Common myeloid progenitor, CD34-positive (primary cell): ENCODE data around the gene NPAT.
"Not testable (repeated sequence)": the region's sequence is repeated elsewhere in the genome, so short reads cannot be mapped to it uniquely, and the experiment has no call there.

Experiments used
- CTCF ChIA-PET: fragments of 350-600 bp; sonication (Branson Sonifier 250); formaldehyde crosslinking; loops from one replicate; lab custom pipeline; 2021; ENCODE audit warnings: antibody characterized with exemption; lab: Charles Lee
- POLR2A ChIA-PET: fragments of 350-600 bp; sonication (Branson Sonifier 250); formaldehyde crosslinking; loops from one replicate; lab custom pipeline; 2021; ENCODE audit warnings: antibody characterized with exemption; lab: Charles Lee
- DNase-seq, 3 donors: peaks; one replicate each; pipeline versions ENCODE4 v3.0.0 to v3.0.0-alpha.2; 2013
- H3K27ac ChIP-seq, 2 experiments: 1 replicate in 1 of 2; 2 replicates in 1 of 2; pipeline ENCODE4 v1.7.0; 2013; ENCODE audit warnings: inconsistent platforms in 2 of 2, low read length in 2 of 2, mild to moderate bottlenecking in 2 of 2, low read depth in 1 of 2, moderate library complexity in 1 of 2; ENCODE audit not compliant: severe bottlenecking in 2 of 2, insufficient read depth in 1 of 2, poor library complexity in 1 of 2
- H3K27me3 ChIP-seq, 5 experiments: replicated peaks in 2 of 5; 1 replicate in 3 of 5; 2 replicates in 2 of 5; pipeline versions ENCODE4 v1.6.1 to v1.7.0; 2013; ENCODE audit warnings: low read length in 4 of 5, mild to moderate bottlenecking in 2 of 5, moderate library complexity in 2 of 5, inconsistent platforms in 1 of 5; ENCODE audit not compliant: insufficient read depth in 5 of 5, control insufficient read depth in 4 of 5
- H3K36me3 ChIP-seq, 4 experiments: 1 replicate in 2 of 4; 2 replicates in 2 of 4; pipeline versions ENCODE4 v1.6.1 to v1.7.0; 2013; ENCODE audit warnings: low read length in 3 of 4, control low read depth in 1 of 4, mild to moderate bottlenecking in 1 of 4; ENCODE audit not compliant: control insufficient read depth in 4 of 4, insufficient read depth in 4 of 4
- H3K4me1 ChIP-seq, 4 experiments: 1 replicate in 3 of 4; 2 replicates in 1 of 4; pipeline versions ENCODE4 v1.6.1 to v1.7.1; 2013; ENCODE audit warnings: low read length in 3 of 4, mild to moderate bottlenecking in 3 of 4, control low read depth in 1 of 4, inconsistent platforms in 1 of 4, moderate library complexity in 1 of 4; ENCODE audit not compliant: control insufficient read depth in 4 of 4, insufficient read depth in 4 of 4; ENCODE audit errors: control extremely low read depth in 1 of 4
- H3K4me3 ChIP-seq, 7 experiments: 1 replicate in 4 of 7; 2 replicates in 3 of 7; pipeline versions ENCODE4 v1.5.1 to v1.7.0; 2013; ENCODE audit warnings: mild to moderate bottlenecking in 7 of 7, low read length in 6 of 7, moderate library complexity in 6 of 7, inconsistent platforms in 2 of 7, low read depth in 2 of 7, control low read depth in 1 of 7; ENCODE audit not compliant: insufficient read depth in 4 of 7, control insufficient read depth in 1 of 7; ENCODE audit errors: extremely low read depth in 1 of 7
- H3K9me3 ChIP-seq, 5 experiments: 1 replicate in 4 of 5; 2 replicates in 1 of 5; pipeline versions ENCODE4 v1.6.1 to v1.7.1; 2013; ENCODE audit warnings: low read length in 4 of 5, mild to moderate bottlenecking in 2 of 5, inconsistent platforms in 1 of 5, low read depth in 1 of 5, moderate library complexity in 1 of 5; ENCODE audit not compliant: control insufficient read depth in 4 of 5, insufficient read depth in 2 of 5; ENCODE audit errors: control extremely low read depth in 1 of 5
- WGBS: methylation state at CpG from one replicate; pipeline ENCODE4 v1.1.5; 2013; ENCODE audit not compliant: insufficient coverage; 5-methylcytosine and 5-hydroxymethylcytosine counted together

Gene NPAT

GRCh38 chr11:108147150-108147549, 75.3 kb downstream of the NPAT start:
- Histone ChIP-seq H3K27me3 (no peaks in the 10 kb centered on the region), H3K4me3 (no peak overlapping the region), H3K27ac (no peak overlapping the region), H3K4me1 (no peaks in the 10 kb centered on the region), H3K36me3 (peaks cover 21 to 78% (median 52%) of the 10 kb centered on the region in 4 experiments), H3K9me3 (no peaks in the 10 kb centered on the region)
- CTCF ChIA-PET, result no interaction called here
- no peak for DNase-seq
- WGBS, result 100% methylated on average over 1 of the region's 1 CpG
- POLR2A ChIA-PET, result no interaction called here

- ChIA-PET CTCF (interaction anchor here (0.7 kb wide), 1 partner anchor 93 kb away, joined by 3 read pairs; no protein-coding TSS in a partner anchor), POLR2A (no interaction called here)
- H3K27ac ChIP-seq, result no peak overlapping the region
- 95% methylated on average over 3 of the region's 3 CpGs for WGBS
- H3K9me3 ChIP-seq, result no peaks in the 10 kb centered on the region
- no peaks in the 10 kb centered on the region for H3K27me3 ChIP-seq
- no peaks in the 10 kb centered on the region for H3K4me1 ChIP-seq
- peaks cover 17 to 78% (median 42%) of the 10 kb centered on the region in 4 experiments for H3K36me3 ChIP-seq
- H3K4me3 ChIP-seq, result no peak overlapping the region
- DNase-seq, result no peak
Measured at GRCh38 chr11:108144615-108145014, 77.8 kb downstream of the NPAT start.

GRCh38 chr11:108142304-108142703, 80.1 kb downstream of the NPAT start:
- POLR2A ChIA-PET, result no interaction called here
- H3K36me3 ChIP-seq, result peaks cover 15 to 62% (median 33%) of the 10 kb centered on the region in 4 experiments

GRCh38 chr11:108137212-108137611, 85.2 kb downstream of the NPAT start:
- peaks cover 8 to 31% (median 20%) of the 10 kb centered on the region in 4 experiments for H3K36me3 ChIP-seq
- CTCF ChIA-PET, result interaction anchor here (1.6 kb wide), 1 partner anchor 15 kb away, joined by 5 read pairs; no protein-coding TSS in a partner anchor
- 100% methylated on average over 1 of the region's 1 CpG for WGBS

More at GRCh38 chr11:108142304-108142703, 80.1 kb downstream of the NPAT start:
- Histone ChIP-seq H3K4me3 (no peak overlapping the region), H3K27ac (no peak overlapping the region), H3K9me3 (no peaks in the 10 kb centered on the region), H3K4me1 (no peaks in the 10 kb centered on the region), H3K27me3 (no peaks in the 10 kb centered on the region)
- WGBS, result 92% methylated on average over 7 of the region's 7 CpGs
- CTCF ChIA-PET, result interaction anchor here (0.8 to 1.5 kb wide), 4 partner anchors 18 to 77 kb away, joined by 3 read pairs; no protein-coding TSS in a partner anchor
- no peak for DNase-seq

GRCh38 chr11:108135845-108136544, 86.4 kb downstream of the NPAT start:
- no peak overlapping the region for H3K27ac ChIP-seq
- no peaks in the 10 kb centered on the region for H3K9me3 ChIP-seq
- WGBS, result 100% methylated on average over 1 of the region's 2 CpGs
- DNase-seq, result peak; percentile 22 to 70 (median 62)
- CTCF ChIA-PET, result no interaction called here
- H3K36me3 ChIP-seq, result peaks cover 8 to 22% (median 19%) of the 10 kb centered on the region in 4 experiments
- POLR2A ChIA-PET, result no interaction called here
- H3K4me3 ChIP-seq, result no peak overlapping the region
- H3K4me1 ChIP-seq, result no peaks in the 10 kb centered on the region
- no peaks in the 10 kb centered on the region for H3K27me3 ChIP-seq

More at GRCh38 chr11:108137212-108137611, 85.2 kb downstream of the NPAT start:
- Histone ChIP-seq H3K4me1 (no peaks in the 10 kb centered on the region), H3K9me3 (no peaks in the 10 kb centered on the region), H3K27ac (no peak overlapping the region), H3K27me3 (no peaks in the 10 kb centered on the region), H3K4me3 (no peak overlapping the region)
- no peak for DNase-seq
- POLR2A ChIA-PET, result no interaction called here

GRCh38 chr11:108132993-108133538, 89.4 kb downstream of the NPAT start:
- H3K4me3 ChIP-seq, DNase-seq, H3K4me1 ChIP-seq, H3K27ac ChIP-seq, H3K27me3 ChIP-seq, POLR2A ChIA-PET, H3K9me3 ChIP-seq: not testable (repeated sequence)
- CTCF ChIA-PET, result interaction anchor here (0.7 to 2.2 kb wide), 2 partner anchors 15 kb away, joined by 6 read pairs; no protein-coding TSS in a partner anchor
- whole genome bisulfite sequencing, result 100% methylated on average over 2 of the region's 2 CpGs
- H3K36me3 ChIP-seq, result peaks cover 5 to 13% (median 10%) of the 10 kb centered on the region in 4 experiments

GRCh38 chr11:108131993-108132392, 90.4 kb downstream of the NPAT start:
- no peak for DNase-seq
- ChIA-PET POLR2A (no interaction called here), CTCF (interaction anchor here (2.2 kb wide), 1 partner anchor 14 kb away, joined by 6 read pairs; no protein-coding TSS in a partner anchor)
- no peaks in the 10 kb centered on the region for H3K4me1 ChIP-seq
- no peak overlapping the region for H3K27ac ChIP-seq
- H3K9me3 ChIP-seq, result no peaks in the 10 kb centered on the region
- no CpG with 5 or more reads among the region's 1 CpG for WGBS
- no peak overlapping the region for H3K4me3 ChIP-seq
- H3K27me3 ChIP-seq, result no peaks in the 10 kb centered on the region
- H3K36me3 ChIP-seq, result peaks cover 5 to 11% (median 9%) of the 10 kb centered on the region in 4 experiments
